Measurements from ENCODE around the gene CDC14A.
"Not testable (repeated sequence)": the region's sequence is repeated elsewhere in the genome, so short reads cannot be mapped to it uniquely, and the experiment has no call there.

Gene CDC14A

DNA sequence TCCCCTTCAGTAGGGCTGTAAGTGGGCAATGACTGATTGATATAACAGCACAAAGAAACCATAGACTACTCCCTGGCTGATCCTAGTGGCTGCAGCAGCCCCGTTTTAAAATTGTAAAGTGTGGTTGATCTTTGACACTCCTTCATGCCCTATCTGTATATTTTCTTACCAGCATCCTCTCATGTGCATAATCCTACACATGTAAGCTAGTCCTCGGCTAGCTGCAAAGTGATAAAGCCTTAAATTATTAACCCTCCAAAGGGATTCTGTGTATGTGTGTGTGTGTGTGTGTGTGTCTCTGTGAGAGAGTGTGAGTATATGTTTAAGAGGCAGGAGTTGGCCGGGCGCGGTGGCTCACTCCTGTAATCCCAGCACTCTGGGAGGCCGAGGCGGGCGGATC, 30.8 kb upstream of the CDC14A start:
- Histone ChIP-seq H3K27me3 (ENCODE audit: insufficient read depth, low read depth) (no peaks in the 10 kb centered on the region), H3K4me2 (no peak overlapping the region), H2AFZ (ENCODE audit: low read depth) (no peak overlapping the region), H3K9ac (no peak overlapping the region), H3K4me1 (ENCODE audit: low read depth, poor library complexity, severe bottlenecking) (peaks cover 13% of the 10 kb centered on the region), H4K20me1 (ENCODE audit: insufficient read depth) (no peaks in the 10 kb centered on the region), H3K79me2 (ENCODE audit: insufficient read depth, low read depth) (no peaks in the 10 kb centered on the region), H3K4me3 (IDR thresholded peaks at IDR 0.05; ENCODE audit: insufficient read depth, low read depth, low read length) (no peak overlapping the region), H3K27ac (no peak overlapping the region), H3K36me3 (ENCODE audit: insufficient read depth) (no peaks in the 10 kb centered on the region)
- no peak for TF ChIP-seq CTCF (conservative IDR thresholded peaks at IDR 0.05; ENCODE audit: low read depth, low read length)

DNA sequence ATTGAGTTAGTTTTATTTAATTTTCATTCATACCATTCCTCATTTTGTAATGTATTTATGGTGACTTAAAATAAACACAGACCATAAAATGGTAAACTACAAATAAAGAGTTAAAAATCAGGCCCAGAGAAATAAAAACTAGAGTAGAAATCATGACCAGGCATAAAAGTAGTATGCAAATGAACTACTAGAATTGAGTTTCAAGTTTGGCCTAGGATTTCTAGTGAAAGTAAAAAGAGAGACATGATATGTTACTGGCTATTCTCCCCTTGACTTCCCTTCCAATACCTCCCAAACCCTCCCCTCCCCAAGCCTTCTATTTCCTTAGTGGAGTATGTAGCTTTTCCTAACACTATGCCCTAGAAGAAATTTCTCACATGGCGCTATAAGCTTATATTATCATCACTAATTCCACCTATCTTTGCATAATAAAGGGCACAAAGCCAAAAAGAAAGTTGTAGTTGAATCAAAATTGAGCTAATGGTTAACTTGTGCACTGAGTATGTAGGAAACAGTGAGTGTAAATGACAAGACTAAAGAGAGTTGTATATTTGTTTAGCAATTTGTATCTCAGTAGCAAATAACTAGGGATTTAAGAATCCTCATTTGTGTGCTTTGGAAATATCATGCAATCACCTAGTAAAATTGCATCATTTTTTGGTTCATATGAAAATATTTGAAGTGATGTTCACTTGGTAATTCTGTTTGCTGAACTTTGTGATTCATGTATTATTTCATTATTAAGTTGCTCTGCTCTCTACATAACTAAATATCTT, 29.7 kb upstream of the CDC14A start:
- no peak overlapping the region for H3K4me2 ChIP-seq
- H3K4me3 ChIP-seq (IDR thresholded peaks at IDR 0.05; ENCODE audit: insufficient read depth, low read depth, low read length), result no peak overlapping the region
- no peak overlapping the region for H3K9ac ChIP-seq

GRCh38 chr1:100323419-100324106, 28.7 kb upstream of the CDC14A start:
- Histone ChIP-seq H2AFZ (ENCODE audit: low read depth) (no peak overlapping the region), H3K36me3 (ENCODE audit: insufficient read depth) (no peaks in the 10 kb centered on the region), H3K4me1 (ENCODE audit: low read depth, poor library complexity, severe bottlenecking) (peaks cover 13% of the 10 kb centered on the region), H3K9ac (no peak overlapping the region), H3K27ac (no peak overlapping the region), H3K27me3 (ENCODE audit: insufficient read depth, low read depth) (no peaks in the 10 kb centered on the region), H4K20me1 (ENCODE audit: insufficient read depth) (no peaks in the 10 kb centered on the region), H3K4me3 (IDR thresholded peaks at IDR 0.05; ENCODE audit: insufficient read depth, low read depth, low read length) (no peak overlapping the region), H3K4me2 (no peak overlapping the region), H3K79me2 (ENCODE audit: insufficient read depth, low read depth) (no peaks in the 10 kb centered on the region)
- no peak for TF ChIP-seq CTCF (conservative IDR thresholded peaks at IDR 0.05; ENCODE audit: low read depth, low read length)

More for the DNA sequence above, 29.7 kb upstream of the CDC14A start:
- Histone ChIP-seq H2AFZ (ENCODE audit: low read depth) (no peak overlapping the region), H3K79me2 (ENCODE audit: insufficient read depth, low read depth) (no peaks in the 10 kb centered on the region), H4K20me1 (ENCODE audit: insufficient read depth) (no peaks in the 10 kb centered on the region), H3K27me3 (ENCODE audit: insufficient read depth, low read depth) (no peaks in the 10 kb centered on the region), H3K36me3 (ENCODE audit: insufficient read depth) (no peaks in the 10 kb centered on the region), H3K4me1 (ENCODE audit: low read depth, poor library complexity, severe bottlenecking) (peaks cover 13% of the 10 kb centered on the region), H3K27ac (no peak overlapping the region)
- TF ChIP-seq CTCF (conservative IDR thresholded peaks at IDR 0.05; ENCODE audit: low read depth, low read length), result no peak

DNA sequence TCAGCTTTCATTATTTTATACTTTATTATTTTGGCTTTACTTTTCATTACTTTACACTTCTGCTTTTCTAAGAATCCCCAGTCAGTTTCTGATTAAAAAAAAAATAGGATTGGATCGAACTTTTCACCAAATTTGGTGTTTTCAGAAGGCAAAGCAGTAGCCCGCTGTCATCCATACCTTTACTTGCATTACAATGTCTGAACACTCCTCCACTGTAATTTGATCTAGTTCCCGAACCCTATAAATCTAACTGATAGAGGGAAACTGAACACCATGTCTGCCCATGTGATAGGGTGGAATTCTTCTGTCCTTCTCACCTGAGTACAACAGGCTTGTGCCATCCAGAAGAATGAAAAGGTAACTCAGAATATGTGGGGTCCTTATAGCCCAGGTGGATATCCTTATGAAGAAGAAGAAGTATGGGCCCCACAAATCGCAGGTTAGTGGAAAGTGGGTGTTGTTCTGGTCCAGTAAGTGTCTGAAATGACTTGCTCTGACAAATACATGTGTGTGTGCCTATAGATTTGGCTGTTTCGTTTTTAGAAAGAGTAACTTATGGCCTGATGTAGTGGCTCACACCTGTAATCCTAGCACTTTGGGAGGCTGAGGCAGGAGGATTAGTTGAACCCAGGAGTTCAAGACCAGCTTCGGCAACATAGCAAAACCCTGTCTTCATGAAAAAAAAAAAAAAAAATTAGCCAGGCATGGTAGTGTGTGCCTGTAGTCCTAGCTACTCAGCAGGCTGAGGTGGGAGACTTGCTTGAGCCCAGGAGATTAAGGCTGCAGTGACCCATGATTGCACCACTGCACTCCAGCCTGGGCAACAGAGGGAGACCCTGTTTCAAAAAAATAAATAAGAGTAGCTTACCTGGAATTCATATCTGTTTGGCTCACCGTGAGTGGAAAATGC, 26.6 kb upstream of the CDC14A start:
- Histone ChIP-seq H3K27ac (no peak overlapping the region), H3K4me2 (no peak overlapping the region), H2AFZ (ENCODE audit: low read depth) (no peak overlapping the region), H3K4me3 (IDR thresholded peaks at IDR 0.05; ENCODE audit: insufficient read depth, low read depth, low read length) (no peak overlapping the region), H3K79me2 (ENCODE audit: insufficient read depth, low read depth) (no peaks in the 10 kb centered on the region), H3K27me3 (ENCODE audit: insufficient read depth, low read depth) (no peaks in the 10 kb centered on the region), H3K36me3 (ENCODE audit: insufficient read depth) (no peaks in the 10 kb centered on the region), H3K9ac (no peak overlapping the region), H4K20me1 (ENCODE audit: insufficient read depth) (no peaks in the 10 kb centered on the region), H3K4me1 (ENCODE audit: low read depth, poor library complexity, severe bottlenecking) (peaks cover 13% of the 10 kb centered on the region)
- no peak for TF ChIP-seq CTCF (conservative IDR thresholded peaks at IDR 0.05; ENCODE audit: low read depth, low read length)

GRCh38 chr1:100326325-100326670, 26.0 kb upstream of the CDC14A start:
- not testable (repeated sequence) for H3K9ac ChIP-seq; H3K4me3 ChIP-seq (IDR thresholded peaks at IDR 0.05; ENCODE audit: insufficient read depth, low read depth, low read length); H2AFZ ChIP-seq (ENCODE audit: low read depth); H3K4me2 ChIP-seq; H4K20me1 ChIP-seq (ENCODE audit: insufficient read depth); H3K27me3 ChIP-seq (ENCODE audit: insufficient read depth, low read depth); H3K27ac ChIP-seq; H3K79me2 ChIP-seq (ENCODE audit: insufficient read depth, low read depth); H3K36me3 ChIP-seq (ENCODE audit: insufficient read depth)
- peaks cover 13% of the 10 kb centered on the region for H3K4me1 ChIP-seq (ENCODE audit: low read depth, poor library complexity, severe bottlenecking)
